ENCODE results near the gene GALT. TPM values are rescaled to one million over a fixed set of nuclear protein-coding genes. Genes with fewer than 3 reads are reported as not detected.

Gene GALT
- total and polyA plus RNA-seq, 2 of the 13 experiments (the other 11 are each of a cell fraction or from before 2014, with no cell fraction given), result 40.4 to 46.3 TPM

DNA sequence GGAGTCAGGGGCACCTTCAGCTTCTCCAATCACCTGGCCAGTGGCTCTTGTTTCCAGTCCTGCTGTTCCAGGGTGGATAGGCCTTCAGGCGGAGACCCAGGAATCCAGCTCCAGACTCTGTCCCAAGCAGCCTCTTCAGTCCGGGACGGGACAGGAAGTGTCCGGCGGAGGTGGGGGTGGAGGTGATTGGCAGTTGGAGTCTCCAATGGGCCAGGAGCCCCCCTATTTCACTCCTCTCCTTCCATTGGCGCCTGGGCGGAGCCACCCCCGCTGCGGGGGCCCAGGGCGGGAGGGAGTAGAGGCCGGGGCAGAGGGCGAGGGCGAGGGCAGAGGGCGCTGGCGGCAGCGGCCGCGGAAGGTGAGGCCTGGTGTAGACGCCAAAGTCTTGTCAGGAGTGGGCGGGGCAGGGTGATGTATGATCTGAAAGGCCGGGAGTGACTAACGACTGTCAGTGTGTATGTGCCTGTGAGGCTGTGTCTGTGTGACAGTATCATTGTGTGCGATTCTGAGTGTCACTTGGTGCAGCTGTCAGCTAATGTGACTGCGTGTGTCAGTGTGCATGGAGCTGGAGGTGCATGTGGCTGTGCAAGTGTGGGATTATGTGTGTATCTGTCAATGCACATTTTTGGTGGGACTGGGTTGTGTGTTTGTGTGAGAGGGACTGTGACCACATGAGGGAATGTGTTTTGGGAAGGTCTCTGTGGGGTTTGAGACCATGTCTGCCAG, 5.6 kb downstream of the GALT start, which contains the start of gene IL11RA (continued):
- TF ChIP-seq, protein P1, sequence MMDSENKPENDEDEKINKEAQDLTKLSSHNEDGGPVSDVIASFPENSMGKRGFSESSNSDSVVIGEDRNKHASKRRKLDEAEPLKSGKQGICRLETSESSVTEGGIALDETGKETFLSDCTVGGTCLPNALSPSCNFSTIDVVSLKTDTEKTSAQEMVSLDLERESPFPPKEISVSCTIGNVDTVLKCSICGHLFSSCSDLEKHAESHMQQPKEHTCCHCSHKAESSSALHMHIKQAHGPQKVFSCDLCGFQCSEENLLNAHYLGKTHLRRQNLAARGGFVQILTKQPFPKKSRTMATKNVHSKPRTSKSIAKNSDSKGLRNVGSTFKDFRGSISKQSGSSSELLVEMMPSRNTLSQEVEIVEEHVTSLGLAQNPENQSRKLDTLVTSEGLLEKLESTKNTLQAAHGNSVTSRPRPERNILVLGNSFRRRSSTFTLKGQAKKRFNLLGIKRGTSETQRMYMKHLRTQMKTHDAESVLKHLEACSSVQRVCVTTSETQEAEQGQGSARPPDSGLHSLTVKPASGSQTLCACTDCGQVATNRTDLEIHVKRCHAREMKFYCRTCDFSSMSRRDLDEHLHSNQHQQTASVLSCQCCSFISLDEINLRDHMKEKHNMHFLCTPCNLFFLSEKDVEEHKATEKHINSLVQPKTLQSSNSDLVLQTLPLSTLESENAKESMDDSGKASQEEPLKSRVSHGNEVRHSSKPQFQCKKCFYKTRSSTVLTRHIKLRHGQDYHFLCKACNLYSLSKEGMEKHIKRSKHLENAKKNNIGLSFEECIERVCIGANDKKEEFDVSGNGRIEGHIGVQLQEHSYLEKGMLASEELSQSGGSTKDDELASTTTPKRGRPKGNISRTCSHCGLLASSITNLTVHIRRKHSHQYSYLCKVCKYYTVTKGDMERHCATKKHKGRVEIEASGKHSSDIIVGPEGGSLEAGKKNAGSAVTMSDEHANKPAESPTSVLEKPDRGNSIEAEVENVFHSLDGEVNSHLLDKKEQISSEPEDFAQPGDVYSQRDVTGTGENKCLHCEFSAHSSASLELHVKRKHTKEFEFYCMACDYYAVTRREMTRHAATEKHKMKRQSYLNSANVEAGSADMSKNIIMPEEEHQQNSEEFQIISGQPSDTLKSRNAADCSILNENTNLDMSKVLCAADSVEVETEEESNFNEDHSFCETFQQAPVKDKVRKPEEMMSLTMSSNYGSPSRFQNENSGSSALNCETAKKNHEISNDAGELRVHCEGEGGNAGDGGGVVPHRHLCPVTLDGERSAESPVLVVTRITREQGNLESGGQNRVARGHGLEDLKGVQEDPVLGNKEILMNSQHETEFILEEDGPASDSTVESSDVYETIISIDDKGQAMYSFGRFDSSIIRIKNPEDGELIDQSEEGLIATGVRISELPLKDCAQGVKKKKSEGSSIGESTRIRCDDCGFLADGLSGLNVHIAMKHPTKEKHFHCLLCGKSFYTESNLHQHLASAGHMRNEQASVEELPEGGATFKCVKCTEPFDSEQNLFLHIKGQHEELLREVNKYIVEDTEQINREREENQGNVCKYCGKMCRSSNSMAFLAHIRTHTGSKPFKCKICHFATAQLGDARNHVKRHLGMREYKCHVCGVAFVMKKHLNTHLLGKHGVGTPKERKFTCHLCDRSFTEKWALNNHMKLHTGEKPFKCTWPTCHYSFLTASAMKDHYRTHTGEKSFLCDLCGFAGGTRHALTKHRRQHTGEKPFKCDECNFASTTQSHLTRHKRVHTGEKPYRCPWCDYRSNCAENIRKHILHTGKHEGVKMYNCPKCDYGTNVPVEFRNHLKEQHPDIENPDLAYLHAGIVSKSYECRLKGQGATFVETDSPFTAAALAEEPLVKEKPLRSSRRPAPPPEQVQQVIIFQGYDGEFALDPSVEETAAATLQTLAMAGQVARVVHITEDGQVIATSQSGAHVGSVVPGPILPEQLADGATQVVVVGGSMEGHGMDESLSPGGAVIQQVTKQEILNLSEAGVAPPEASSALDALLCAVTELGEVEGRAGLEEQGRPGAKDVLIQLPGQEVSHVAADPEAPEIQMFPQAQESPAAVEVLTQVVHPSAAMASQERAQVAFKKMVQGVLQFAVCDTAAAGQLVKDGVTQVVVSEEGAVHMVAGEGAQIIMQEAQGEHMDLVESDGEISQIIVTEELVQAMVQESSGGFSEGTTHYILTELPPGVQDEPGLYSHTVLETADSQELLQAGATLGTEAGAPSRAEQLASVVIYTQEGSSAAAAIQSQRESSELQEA (CRISPR knock-in tag; IDR thresholded peaks at IDR 0.05; ENCODE audit: not compliant biosample characterization), result no peak
- TF ChIP-seq ZBTB38 (CRISPR knock-in tag; IDR thresholded peaks at IDR 0.05), result no peak
- peak; percentile 66 for TF ChIP-seq FOSL2 (CRISPR knock-in tag; IDR thresholded peaks at IDR 0.05)
- 0 out of 2 replicates have a peak, but pooled peaks have one; percentile 51 for TF ChIP-seq GZF1 (CRISPR knock-in tag; IDR thresholded peaks at IDR 0.05)
- no peak for TF ChIP-seq KLF12 (CRISPR knock-in tag; IDR thresholded peaks at IDR 0.05; ENCODE audit: borderline replicate concordance)
- no peak for TF ChIP-seq ARNT (IDR thresholded peaks at IDR 0.05)
- no peak for TF ChIP-seq CENPT (CRISPR knock-in tag; IDR thresholded peaks at IDR 0.05; ENCODE audit: low read depth)
- TF ChIP-seq ZNF496 (CRISPR knock-in tag; IDR thresholded peaks at IDR 0.05; ENCODE audit: insufficient replicate concordance), result no peak
- TF ChIP-seq LRRFIP1 (CRISPR knock-in tag; conservative IDR thresholded peaks at IDR 0.05), result no peak
- no peak for TF ChIP-seq CEBPZ (IDR thresholded peaks at IDR 0.05; ENCODE audit: low read length)
- TF ChIP-seq ZNF740 (CRISPR knock-in tag; IDR thresholded peaks at IDR 0.05), result no peak
- 0 out of 2 replicates have a peak, but pooled peaks have one; percentile 25 for TF ChIP-seq CBFB (CRISPR knock-in tag; IDR thresholded peaks at IDR 0.05)
- TF ChIP-seq NFYB (CRISPR knock-in tag; IDR thresholded peaks at IDR 0.05), result peak; percentile 88
- TF ChIP-seq SRF (IDR thresholded peaks at IDR 0.05; ENCODE audit: low read depth, low read length), result 0 out of 2 replicates have a peak, but pooled peaks have one; percentile 24
- peak; percentile 82 for TF ChIP-seq TAF15 (IDR thresholded peaks at IDR 0.05; ENCODE audit: low read depth, low read length, poor library complexity, severe bottlenecking)

Data from HepG2 (cell line).